ENCODE results near the gene PTPN4. TPM values are rescaled to one million over a fixed set of nuclear protein-coding genes. Genes with fewer than 3 reads are reported as not detected.

The PTPN4 gene
- total RNA-seq, 1 experiment from 2014 or later, result 44.5 TPM

GRCh38 chr2:119719261-119719627, 40.5 kb upstream of the PTPN4 start:
- POLR2A ChIA-PET (ENCODE audit: unreplicated experiment), result no interaction called here
- no TSS peak for BruUV-seq (replicated peaks)
- Histone ChIP-seq H2AFZ (ENCODE audit: low read length) (no peak overlapping the region), H3K4me2 (ENCODE audit: low read length) (no peak overlapping the region), H3K4me3 (ENCODE audit: low read length) (no peak overlapping the region), H3K9me3 (ENCODE audit: low read length) (no peaks in the 10 kb centered on the region), H4K20me1 (ENCODE audit: low read length) (no peaks in the 10 kb centered on the region), H3K79me2 (ENCODE audit: low read length) (no peaks in the 10 kb centered on the region), H3K27ac (ENCODE audit: low read length) (no peak overlapping the region), H3F3A (ENCODE audit: low read length, unreplicated experiment) (no peaks in the 10 kb centered on the region), H3K36me3 (ENCODE audit: low read depth, low read length) (no peaks in the 10 kb centered on the region), H3K27me3 (ENCODE audit: low read length) (no peaks in the 10 kb centered on the region), H3K9me2 (replicated peaks; ENCODE audit: low read length) (no peaks in the 10 kb centered on the region), H3K4me1 (ENCODE audit: insufficient read depth, low read length) (no peaks in the 10 kb centered on the region), H3K9ac (ENCODE audit: low read length) (no peak overlapping the region)
- ATAC-seq, result no peak
- no peak for TF ChIP-seq CTCF (conservative IDR thresholded peaks at IDR 0.05; ENCODE audit: low read depth, low read length)
- no peak for TF ChIP-seq EZH2 (IDR thresholded peaks at IDR 0.05; ENCODE audit: low read length, unreplicated experiment)
- TF ChIP-seq EZH2phosphoT487 (IDR thresholded peaks at IDR 0.05; ENCODE audit: borderline replicate concordance, low read length), result no peak
- intact Hi-C loops (cut with micrococcal nuclease), result no loop called here
- CTCF ChIA-PET, result no interaction called here
- no peak for DNase-seq

- no TSS peak for BruUV-seq (replicated peaks)
- no peak overlapping the region for H3K27ac ChIP-seq (ENCODE audit: low read length)
- POLR2A ChIA-PET (ENCODE audit: unreplicated experiment), result no interaction called here
- H3K36me3 ChIP-seq (ENCODE audit: low read depth, low read length), result no peaks in the 10 kb centered on the region
- no peak overlapping the region for H2AFZ ChIP-seq (ENCODE audit: low read length)
- H3K4me1 ChIP-seq (ENCODE audit: insufficient read depth, low read length), result no peaks in the 10 kb centered on the region
- ATAC-seq, result no peak
- H3K79me2 ChIP-seq (ENCODE audit: low read length), result no peaks in the 10 kb centered on the region
- H4K20me1 ChIP-seq (ENCODE audit: low read length), result no peaks in the 10 kb centered on the region
- no peaks in the 10 kb centered on the region for H3K9me3 ChIP-seq (ENCODE audit: low read length)
- no peak overlapping the region for H3K4me3 ChIP-seq (ENCODE audit: low read length)
- no peak for DNase-seq
- TF ChIP-seq EZH2phosphoT487 (IDR thresholded peaks at IDR 0.05; ENCODE audit: borderline replicate concordance, low read length) (no peak), EZH2 (IDR thresholded peaks at IDR 0.05; ENCODE audit: low read length, unreplicated experiment) (no peak)
- H3K9me2 ChIP-seq (replicated peaks; ENCODE audit: low read length), result no peaks in the 10 kb centered on the region
- CTCF ChIA-PET, result interaction anchor here (0.6 to 0.7 kb wide), 2 partner anchors 99 to 1296 kb away, joined by 3 read pairs; no protein-coding TSS in a partner anchor
- no peaks in the 10 kb centered on the region for H3K27me3 ChIP-seq (ENCODE audit: low read length)
- H3F3A ChIP-seq (ENCODE audit: low read length, unreplicated experiment), result no peaks in the 10 kb centered on the region
- no peak overlapping the region for H3K4me2 ChIP-seq (ENCODE audit: low read length)
- H3K9ac ChIP-seq (ENCODE audit: low read length), result no peak overlapping the region
- intact Hi-C loops (cut with micrococcal nuclease), result no loop called here
These were observed 38.7 kb upstream of the PTPN4 start for GRCh38 chr2:119721043-119721442.

- Histone ChIP-seq H3K4me2 (ENCODE audit: low read length) (no peak overlapping the region), H3K9me3 (ENCODE audit: low read length) (no peaks in the 10 kb centered on the region), H3K79me2 (ENCODE audit: low read length) (no peaks in the 10 kb centered on the region), H2AFZ (ENCODE audit: low read length) (no peak overlapping the region), H3K4me1 (ENCODE audit: insufficient read depth, low read length) (no peaks in the 10 kb centered on the region), H3K4me3 (ENCODE audit: low read length) (no peak overlapping the region), H3K9me2 (replicated peaks; ENCODE audit: low read length) (no peaks in the 10 kb centered on the region), H4K20me1 (ENCODE audit: low read length) (no peaks in the 10 kb centered on the region), H3K9ac (ENCODE audit: low read length) (no peak overlapping the region), H3K27me3 (ENCODE audit: low read length) (no peaks in the 10 kb centered on the region), H3K36me3 (ENCODE audit: low read depth, low read length) (no peaks in the 10 kb centered on the region), H3K27ac (ENCODE audit: low read length) (no peak overlapping the region), H3F3A (ENCODE audit: low read length, unreplicated experiment) (no peaks in the 10 kb centered on the region)
- DNase-seq (no peak), ATAC-seq (no peak)
- POLR2A ChIA-PET (ENCODE audit: unreplicated experiment), result no interaction called here
- no TSS peak for BruUV-seq (replicated peaks)
- intact Hi-C loops (cut with micrococcal nuclease), result no loop called here
- CTCF ChIA-PET, result interaction anchor here (0.6 to 0.7 kb wide), 2 partner anchors 98 to 1296 kb away, joined by 3 read pairs; no protein-coding TSS in a partner anchor
- TF ChIP-seq EZH2 (IDR thresholded peaks at IDR 0.05; ENCODE audit: low read length, unreplicated experiment), result no peak
- no peak for TF ChIP-seq CTCF (conservative IDR thresholded peaks at IDR 0.05; ENCODE audit: low read depth, low read length)
- no peak for TF ChIP-seq EZH2phosphoT487 (IDR thresholded peaks at IDR 0.05; ENCODE audit: borderline replicate concordance, low read length)
These were observed 38.3 kb upstream of the PTPN4 start for GRCh38 chr2:119721462-119721861.
